NCI-H1694 treated with DMSO at 0.1 percent for 48 hours (cell line): ENCODE data around the gene VPS13D.
A peak's percentile ranks its signal among the peaks of the same experiment; 100 is the strongest.

Source experiments
- DNase-seq: peaks from one replicate; lab custom pipeline; 2025; lab: John Stamatoyannopoulos, UW

The VPS13D gene

GRCh38 chr1:12229835-12230548 is at the start of gene VPS13D:
Gene VPS13D, plus strand, starts transcription at chr1:12230030. Its CDS starts 4,237 bp downstream, at chr1:12234267.
- DNase-seq = peak; percentile 32

DNA sequence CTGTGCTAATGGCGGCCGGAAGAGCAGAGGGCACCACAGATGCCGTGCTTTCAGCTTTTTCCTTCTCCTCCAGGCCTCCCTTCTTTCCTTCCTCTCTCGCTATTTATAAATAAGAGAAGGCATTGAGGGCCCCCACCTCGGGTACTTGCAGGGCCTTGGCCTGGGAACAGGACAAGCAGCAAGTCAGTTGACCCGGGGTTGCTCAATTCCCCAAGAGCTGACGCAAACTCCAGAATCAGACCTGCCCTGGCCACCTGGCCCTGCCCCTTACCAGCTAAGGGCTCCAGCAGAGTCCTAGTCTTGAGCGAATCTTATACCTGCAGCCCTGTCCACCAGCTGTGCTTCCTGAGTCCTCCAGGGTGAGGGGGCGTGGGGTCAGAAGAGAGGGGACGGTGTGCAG is 49.5 kb upstream of the VPS13D start:
- DNase-seq = no peak

DNA sequence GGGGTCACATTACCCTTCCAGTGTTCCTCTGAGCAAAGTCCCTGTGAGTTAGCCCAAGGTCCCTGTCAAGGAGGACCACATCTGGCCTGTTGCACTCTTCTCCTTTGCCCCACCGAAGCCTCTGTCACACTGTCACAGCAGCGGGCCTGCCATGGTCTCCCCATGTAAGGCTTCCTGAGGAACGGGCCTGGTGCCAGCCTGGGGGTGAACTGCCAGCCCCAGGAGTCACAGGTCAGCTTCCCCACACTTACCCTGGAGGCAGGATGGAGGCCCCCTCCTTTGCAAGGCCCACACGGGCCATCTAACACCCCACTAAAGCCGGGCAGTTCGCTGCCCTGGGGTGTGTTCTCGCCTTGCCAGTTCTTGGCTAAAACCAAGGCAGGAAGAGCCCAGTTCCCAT is 48.9 kb upstream of the VPS13D start:
- no peak for DNase-seq

DNA sequence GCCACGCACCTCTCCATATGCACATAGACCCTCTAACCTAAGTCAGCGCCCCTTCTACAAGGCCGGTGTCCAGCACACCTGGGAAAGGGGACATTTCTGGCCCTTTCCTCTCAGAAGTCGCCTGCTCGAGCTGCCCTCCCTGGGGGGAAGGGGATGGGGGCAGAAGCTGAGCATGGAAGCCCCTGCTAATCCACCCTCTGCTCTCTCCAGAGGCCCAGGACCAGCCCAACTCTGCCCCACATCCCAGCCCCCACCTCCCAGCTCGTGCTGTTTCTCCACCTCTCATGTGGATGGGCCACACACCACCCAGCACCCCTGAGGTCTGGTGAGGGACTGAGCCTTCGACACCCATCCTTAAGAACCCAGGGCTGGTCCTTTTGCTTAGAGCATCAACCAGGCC is 48.3 kb upstream of the VPS13D start:
- DNase-seq = no peak

- DNase-seq = no peak
Observed at GRCh38 chr1:12182410-12182984, 47.3 kb upstream of the VPS13D start.

DNA sequence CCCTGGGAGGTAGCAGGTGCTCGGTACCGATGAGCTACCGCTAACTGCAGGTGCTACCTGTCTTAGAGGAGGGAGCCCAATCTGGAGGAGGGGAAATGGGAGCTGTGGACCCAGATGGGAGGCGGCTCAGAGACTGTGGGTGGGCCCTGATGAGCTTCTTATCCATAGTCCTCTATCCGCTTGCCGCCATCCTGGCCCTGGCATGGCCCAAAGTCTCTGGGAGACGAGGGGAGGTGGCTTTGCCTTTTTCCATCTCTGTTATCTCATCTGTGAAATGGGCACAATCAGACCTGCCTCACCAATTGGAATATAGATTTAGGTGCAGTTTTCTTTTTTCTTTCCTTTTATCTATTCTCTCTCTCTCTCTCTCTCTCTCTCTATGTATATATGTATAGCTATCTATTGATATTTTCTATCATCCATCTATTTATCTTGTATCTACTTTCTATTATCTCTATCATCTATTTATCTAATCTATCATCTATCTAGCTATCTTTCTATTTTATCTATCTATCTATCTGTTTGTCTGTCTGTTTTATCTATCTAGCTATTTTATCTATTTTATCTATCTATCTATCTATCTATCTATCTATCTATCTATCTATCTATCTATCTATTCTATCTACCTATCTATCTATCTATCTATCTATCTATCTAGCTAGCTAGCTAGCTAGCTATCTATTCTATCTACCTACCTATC is 46.6 kb upstream of the VPS13D start:
- no peak for DNase-seq

- DNase-seq = no peak
Observed at GRCh38 chr1:12184008-12184681, 45.7 kb upstream of the VPS13D start.

DNA sequence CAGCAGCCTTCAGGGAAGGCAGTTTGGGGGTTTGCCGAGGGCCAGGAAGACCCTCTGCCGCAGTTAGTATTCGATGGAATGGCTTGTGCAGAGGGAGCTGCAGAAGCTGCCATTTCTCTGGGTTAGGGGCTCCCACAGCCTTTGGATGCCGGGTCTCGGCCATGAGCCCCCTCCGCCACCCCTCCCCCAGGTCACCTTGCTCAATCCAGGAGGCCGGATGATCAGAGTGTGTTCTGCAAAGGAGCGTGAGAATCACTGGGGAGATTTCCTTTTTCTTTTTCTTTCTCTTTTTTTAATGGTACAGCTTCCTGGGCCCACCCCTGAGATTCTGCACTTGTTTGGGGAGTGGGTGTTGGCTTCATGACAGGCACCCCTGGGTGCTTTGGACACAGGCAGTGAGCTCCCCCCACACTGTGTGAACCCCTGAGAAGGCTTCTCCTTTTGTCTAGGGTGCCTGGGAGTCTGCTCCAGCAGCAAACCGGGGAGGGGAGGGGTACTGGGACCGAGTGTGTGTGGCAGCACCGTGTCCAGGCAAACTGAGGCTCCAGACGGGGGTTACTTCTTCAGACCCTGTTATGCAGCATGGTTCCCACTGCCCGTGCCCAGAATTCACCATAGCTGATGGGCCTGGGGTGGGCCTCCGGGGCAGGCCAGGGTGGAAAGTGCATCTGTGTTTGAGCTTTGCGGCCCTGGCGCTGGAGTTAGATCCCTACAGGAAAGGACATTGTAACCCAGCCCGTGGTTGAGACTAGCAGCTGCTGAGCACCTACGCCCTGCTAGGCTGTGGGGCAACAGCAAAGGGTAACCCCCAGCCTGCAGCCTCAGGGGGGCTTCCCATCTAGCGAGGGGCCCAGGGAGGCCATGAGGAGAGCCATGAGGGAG is 44.6 kb upstream of the VPS13D start:
- DNase-seq = no peak

GRCh38 chr1:12185918-12186678 is 43.7 kb upstream of the VPS13D start:
- no peak for DNase-seq

DNA sequence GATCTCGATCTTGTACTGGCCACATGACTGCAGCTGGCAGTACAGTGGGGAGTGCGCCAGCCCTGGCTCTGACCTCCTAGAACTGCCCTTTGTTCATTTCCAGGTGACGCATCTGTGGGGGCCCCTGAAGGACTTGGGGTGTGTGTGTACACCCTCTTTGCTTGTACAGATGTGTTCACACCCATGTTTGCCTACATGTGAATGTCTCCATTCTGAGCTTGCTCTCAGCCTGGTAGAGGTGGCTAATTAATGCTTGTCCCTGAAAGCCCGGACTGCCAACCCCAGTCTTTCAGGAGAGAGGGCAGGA is 43.2 kb upstream of the VPS13D start:
- no peak for DNase-seq

DNA sequence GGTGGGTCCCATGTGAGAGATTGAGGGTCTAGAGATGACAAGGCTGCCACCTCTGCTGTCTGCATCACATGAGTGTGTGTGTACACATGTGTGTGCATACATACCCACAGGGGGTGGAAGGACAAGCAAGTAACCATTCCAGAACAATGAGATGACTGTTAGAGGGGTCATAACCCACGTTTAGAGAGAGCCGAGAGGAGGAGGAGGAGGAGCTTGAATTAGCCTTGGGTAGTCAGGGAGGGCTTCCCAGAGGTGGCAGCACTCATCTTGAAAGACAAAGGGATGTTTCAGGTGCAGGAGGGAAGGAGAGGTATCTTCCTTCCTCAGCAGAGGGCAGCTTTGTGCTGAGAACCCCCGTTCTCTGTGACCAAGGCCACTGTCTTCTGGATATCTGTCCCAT is 41.7 kb upstream of the VPS13D start:
- DNase-seq = no peak

GRCh38 chr1:12188657-12189327 is 41.0 kb upstream of the VPS13D start:
- no peak for DNase-seq

GRCh38 chr1:12189328-12189682 is 40.5 kb upstream of the VPS13D start:
- DNase-seq = no peak

DNA sequence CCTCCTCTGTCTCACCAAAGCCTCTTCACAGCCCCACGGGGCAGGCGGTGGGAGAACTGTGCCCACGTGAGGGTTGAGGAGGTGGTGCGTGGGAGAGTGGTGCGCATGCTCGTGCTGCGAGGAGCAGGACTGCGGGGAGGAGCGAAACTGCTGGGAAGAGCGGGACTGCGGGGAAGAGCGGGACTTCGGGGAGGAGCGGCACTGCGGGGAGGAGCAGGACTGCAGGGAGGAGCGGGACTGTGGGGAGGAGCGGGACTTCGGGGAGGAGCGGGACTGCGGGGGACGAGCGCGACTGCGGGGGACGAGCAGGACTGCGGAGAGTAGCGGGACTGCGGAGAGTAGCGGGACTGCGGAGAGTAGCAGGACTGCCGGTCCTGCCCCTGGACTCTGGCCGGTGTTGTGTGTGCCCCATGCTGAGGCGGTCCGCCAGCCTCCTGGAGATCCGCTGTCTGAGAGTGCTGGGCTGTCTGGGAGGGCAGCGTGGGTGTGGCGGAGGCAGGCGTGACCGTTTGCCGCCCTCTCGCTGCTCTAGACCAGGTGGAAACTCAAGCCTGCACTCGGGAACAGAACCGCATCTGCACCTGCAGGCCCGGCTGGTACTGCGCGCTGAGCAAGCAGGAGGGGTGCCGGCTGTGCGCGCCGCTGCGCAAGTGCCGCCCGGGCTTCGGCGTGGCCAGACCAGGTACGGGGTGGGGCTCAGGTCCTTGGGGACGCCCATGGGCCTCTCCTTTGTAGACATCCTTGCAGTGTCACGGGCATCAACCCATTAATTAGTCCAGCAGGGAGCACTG is 38.4 kb upstream of the VPS13D start:
- no peak for DNase-seq

GRCh38 chr1:12194666-12195216 is 35.1 kb upstream of the VPS13D start:
- no peak for DNase-seq

DNA sequence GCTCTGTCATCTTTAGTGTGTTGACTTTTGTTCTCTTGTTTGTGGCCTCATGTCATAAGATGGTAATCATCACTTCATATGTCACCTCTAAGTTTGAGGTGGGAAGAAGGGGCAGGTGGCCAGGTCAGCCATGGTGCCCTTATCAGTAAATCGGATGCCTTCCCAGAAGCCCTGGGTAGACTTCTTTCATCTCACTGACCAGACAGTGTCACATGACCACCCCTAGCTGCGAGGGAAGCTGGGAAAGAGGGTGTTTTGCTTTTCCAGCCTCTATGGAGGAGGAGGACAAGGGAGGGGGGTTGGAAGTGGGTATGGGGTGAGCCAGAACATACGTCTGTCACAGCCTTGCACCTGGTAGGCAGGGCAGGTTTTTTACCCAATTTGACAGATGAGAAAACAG is 34.4 kb upstream of the VPS13D start:
- no peak for DNase-seq

DNA sequence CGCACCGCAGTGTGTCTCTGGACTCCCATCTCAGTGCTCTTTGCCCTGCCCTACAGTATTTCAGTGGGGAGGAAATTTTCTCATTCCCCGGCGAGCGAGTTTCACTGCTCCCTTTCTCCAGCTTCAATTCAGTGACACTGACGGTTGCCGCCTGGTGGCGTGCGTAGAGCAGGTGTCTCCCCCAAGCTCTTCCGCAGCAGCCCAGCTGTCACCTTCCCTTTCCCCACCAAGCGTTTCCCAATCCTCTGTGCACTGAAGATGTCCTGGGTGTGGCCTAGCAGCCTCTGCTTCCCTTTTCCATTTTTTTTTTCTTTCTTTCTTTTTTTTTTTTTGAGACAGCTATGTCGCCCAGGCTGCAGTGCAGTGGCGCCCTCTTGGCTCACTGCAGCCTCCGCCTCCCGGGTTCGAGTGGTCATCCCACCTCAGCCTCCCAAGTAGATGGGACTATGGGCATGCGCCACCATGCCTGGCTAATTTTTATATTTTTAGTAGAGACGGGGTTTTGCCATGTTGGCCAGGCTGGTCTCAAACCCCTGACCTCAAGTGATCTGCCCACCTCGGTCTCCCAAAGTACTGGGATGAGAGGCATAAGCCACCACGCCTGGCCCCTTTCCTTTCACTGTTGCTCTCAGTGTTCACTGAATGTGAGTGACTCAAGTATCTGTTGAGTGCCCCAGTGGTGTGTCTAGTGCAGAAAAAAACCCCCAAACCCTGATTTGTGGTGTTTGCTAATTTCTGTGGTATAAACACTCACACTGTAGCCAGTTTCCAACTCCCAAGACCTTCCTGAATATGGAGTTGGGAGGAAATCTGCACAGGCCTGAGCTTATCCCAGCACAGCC is 33.0 kb upstream of the VPS13D start:
- DNase-seq = peak; percentile 70

DNA sequence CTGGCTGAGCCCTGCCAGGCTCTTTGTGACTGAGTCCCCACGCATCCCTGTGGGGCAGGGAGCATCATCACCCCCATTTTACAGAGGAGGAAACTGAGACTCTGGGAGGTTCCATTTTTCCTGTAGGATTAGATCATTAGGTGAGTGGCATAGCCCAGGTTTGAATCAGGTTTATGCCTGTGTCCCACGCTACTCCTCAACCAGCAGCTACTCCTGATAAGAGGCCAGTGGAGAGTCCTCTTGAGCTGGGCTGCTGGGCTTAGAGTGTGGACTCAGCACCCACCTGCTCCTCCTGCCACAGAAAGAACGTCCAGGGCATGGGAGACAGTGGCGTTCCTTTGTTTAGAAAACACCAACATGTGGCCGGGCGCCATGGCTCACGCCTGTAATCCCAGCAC is 32.3 kb upstream of the VPS13D start:
- DNase-seq = no peak

DNA sequence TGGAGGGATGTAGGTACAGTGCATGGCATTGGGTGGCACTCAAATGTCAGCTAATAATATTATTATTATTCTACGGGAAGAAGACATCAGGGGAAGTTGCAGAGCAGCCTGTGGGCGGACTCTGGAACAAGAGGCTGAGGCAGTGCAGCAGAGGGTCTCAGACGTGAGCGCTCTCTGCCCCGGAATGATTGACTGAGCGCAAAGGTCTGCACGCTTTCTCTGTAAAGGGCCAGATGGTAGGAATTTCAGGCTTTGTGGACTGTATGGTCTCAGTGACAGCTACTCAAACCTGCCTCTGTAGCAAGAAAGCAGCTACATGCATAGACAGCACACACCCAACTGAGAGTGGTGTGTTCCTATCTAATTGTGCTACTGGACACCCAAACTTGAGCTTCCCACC is 29.6 kb upstream of the VPS13D start:
- no peak for DNase-seq
